B cell (primary cell): ENCODE data around the gene SLC22A17.

ENCODE experiments used
- CTCF ChIP-seq: fragments of 200-600 bp; IDR thresholded peaks from one replicate; pipeline ENCODE4 v1.8.0; 2022; ENCODE audit warnings: antibody characterized with exemption, mild to moderate bottlenecking
- EZH2 ChIP-seq: IDR thresholded peaks from 2 replicates; pipeline ENCODE4 v1.6.1; 2012; ENCODE audit warnings: borderline replicate concordance, low read depth, mild to moderate bottlenecking, moderate library complexity, low read length; ENCODE audit not compliant: insufficient read depth, poor library complexity, severe bottlenecking

- TF ChIP-seq CTCF (no peak), EZH2 (no peak)
Measured at GRCh38 chr14:23396781-23397407, 44.2 kb upstream of the SLC22A17 start.
